Measurements from ENCODE around the gene ZCCHC24. TPM values are rescaled to one million over a fixed set of nuclear protein-coding genes. Genes with fewer than 3 reads are reported as not detected.
"Not testable (repeated sequence)": the region's sequence is repeated elsewhere in the genome, so short reads cannot be mapped to it uniquely, and the experiment has no call there.

The ZCCHC24 gene
- total and polyA plus RNA-seq, 11 donors, result 18.7 to 122 (median 49.6) TPM

- ATAC-seq (no peak), DNase-seq (no peak)
- H3K36me3 ChIP-seq, result no peaks in the 10 kb centered on the region
- 94 to 96% (median 95%) methylated on average over 3 to 5 of the region's 5 CpGs for WGBS, 4 donors
- no peaks in the 10 kb centered on the region for H3K27me3 ChIP-seq
- intact Hi-C loops (cut with DNase I), result no loop called here
- H3K27ac ChIP-seq, result no peak overlapping the region
- TF ChIP-seq, protein P1, sequence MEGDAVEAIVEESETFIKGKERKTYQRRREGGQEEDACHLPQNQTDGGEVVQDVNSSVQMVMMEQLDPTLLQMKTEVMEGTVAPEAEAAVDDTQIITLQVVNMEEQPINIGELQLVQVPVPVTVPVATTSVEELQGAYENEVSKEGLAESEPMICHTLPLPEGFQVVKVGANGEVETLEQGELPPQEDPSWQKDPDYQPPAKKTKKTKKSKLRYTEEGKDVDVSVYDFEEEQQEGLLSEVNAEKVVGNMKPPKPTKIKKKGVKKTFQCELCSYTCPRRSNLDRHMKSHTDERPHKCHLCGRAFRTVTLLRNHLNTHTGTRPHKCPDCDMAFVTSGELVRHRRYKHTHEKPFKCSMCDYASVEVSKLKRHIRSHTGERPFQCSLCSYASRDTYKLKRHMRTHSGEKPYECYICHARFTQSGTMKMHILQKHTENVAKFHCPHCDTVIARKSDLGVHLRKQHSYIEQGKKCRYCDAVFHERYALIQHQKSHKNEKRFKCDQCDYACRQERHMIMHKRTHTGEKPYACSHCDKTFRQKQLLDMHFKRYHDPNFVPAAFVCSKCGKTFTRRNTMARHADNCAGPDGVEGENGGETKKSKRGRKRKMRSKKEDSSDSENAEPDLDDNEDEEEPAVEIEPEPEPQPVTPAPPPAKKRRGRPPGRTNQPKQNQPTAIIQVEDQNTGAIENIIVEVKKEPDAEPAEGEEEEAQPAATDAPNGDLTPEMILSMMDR (IDR thresholded peaks at IDR 0.05), result no peak
- no peak for TF ChIP-seq POLR2A (IDR thresholded peaks at IDR 0.05)
- H3K4me3 ChIP-seq, result no peak overlapping the region
- H3K9me3 ChIP-seq, result no peaks in the 10 kb centered on the region
- H3K4me1 ChIP-seq, result peaks cover 0 to 19% (median 8%) of the 10 kb centered on the region in 12 donors
Observed at GRCh38 chr10:79342295-79342761, 103.1 kb downstream of the ZCCHC24 start.

- 76 to 96% (median 90%) methylated on average over 3 to 5 of the region's 5 CpGs for WGBS, 4 donors
- peak in 3 of 4 donors; percentile 25 to 40 (median 28) for ATAC-seq
Observed at GRCh38 chr10:79340646-79341244, 104.7 kb downstream of the ZCCHC24 start.

GRCh38 chr10:79339266-79339665, 106.2 kb downstream of the ZCCHC24 start:
- H3K4me3 ChIP-seq, result no peak overlapping the region
- DNase-seq, result peak in 1 of 5 donors; percentile 13
- H3K27me3 ChIP-seq, result no peaks in the 10 kb centered on the region
- no peak for ATAC-seq
- no peaks in the 10 kb centered on the region for H3K9me3 ChIP-seq
- H3K27ac ChIP-seq, result no peak overlapping the region
- WGBS, 4 donors, result 81 to 91% (median 88%) methylated on average over 3 of the region's 3 CpGs
- no peaks in the 10 kb centered on the region for H3K36me3 ChIP-seq
- TF ChIP-seq, protein P1 (IDR thresholded peaks at IDR 0.05), result no peak
- no peak for TF ChIP-seq POLR2A (IDR thresholded peaks at IDR 0.05)
- peaks cover 0 to 7% (median 0%) of the 10 kb centered on the region in 12 donors for H3K4me1 ChIP-seq
- intact Hi-C loops (cut with DNase I), result no loop called here

More at GRCh38 chr10:79340646-79341244, 104.7 kb downstream of the ZCCHC24 start:
- Histone ChIP-seq H3K27me3 (no peaks in the 10 kb centered on the region), H3K4me3 (no peak overlapping the region), H3K27ac (peak overlapping the region in 3 of 12 donors; percentile 8 to 54 (median 25)), H3K9me3 (no peaks in the 10 kb centered on the region), H3K4me1 (peaks cover 0 to 8% (median 0%) of the 10 kb centered on the region in 12 donors), H3K36me3 (no peaks in the 10 kb centered on the region)
- intact Hi-C loops (cut with DNase I), result no loop called here
- DNase-seq, result peak in 1 of 5 donors; percentile 24
- TF ChIP-seq, protein P1 (IDR thresholded peaks at IDR 0.05), result no peak
- TF ChIP-seq POLR2A (IDR thresholded peaks at IDR 0.05), result no peak

- H3K4me3 ChIP-seq; H3K36me3 ChIP-seq; H3K9me3 ChIP-seq; H3K4me1 ChIP-seq; intact Hi-C loops (cut with DNase I); H3K27ac ChIP-seq; H3K27me3 ChIP-seq; ATAC-seq: not testable (repeated sequence)
- 88 to 98% (median 95%) methylated on average over 6 to 7 of the region's 11 CpGs for WGBS, 4 donors
- peak in 1 of 5 donors; percentile 7 for DNase-seq
Observed at GRCh38 chr10:79337783-79338469, 107.5 kb downstream of the ZCCHC24 start.
